Smooth muscle cell (in vitro differentiated cells): Measurements from ENCODE around the gene OTUB2. TPM values are rescaled to one million over a fixed set of nuclear protein-coding genes. Genes with fewer than 3 reads are reported as not detected.

ENCODE experiments used
- DNase-seq: peaks from one replicate; lab custom pipeline; 2025; ENCODE audit not compliant: unreplicated experiment; lab: John Stamatoyannopoulos, UW
- H2AFZ ChIP-seq: fragments of 200-600 bp; sonication (generic); 2 replicates; pipeline ENCODE4 v1.6.0; 2016; ENCODE audit warnings: antibody characterized with exemption, low read depth, mild to moderate bottlenecking
- H3F3A ChIP-seq: fragments of 200-600 bp; sonication (generic); 2 replicates; pipeline ENCODE4 v1.6.0; 2017; ENCODE audit warnings: antibody characterized with exemption, low read depth
- H3K27ac ChIP-seq: fragments of 200-600 bp; sonication (generic); 2 replicates; pipeline ENCODE4 v1.5.1; 2016; ENCODE audit warnings: low read depth, mild to moderate bottlenecking
- H3K27me3 ChIP-seq: fragments of 200-600 bp; sonication (generic); 2 replicates; pipeline ENCODE4 v1.6.1; 2016; ENCODE audit warnings: low read depth, mild to moderate bottlenecking
- H3K36me3 ChIP-seq: fragments of 200-600 bp; sonication (generic); 2 replicates; pipeline ENCODE4 v1.5.1; 2016; ENCODE audit warnings: low read depth
- H3K4me1 ChIP-seq: fragments of 200-600 bp; sonication (generic); 2 replicates; pipeline ENCODE4 v1.5.1; 2016; ENCODE audit warnings: low read depth
- H3K4me2 ChIP-seq: fragments of 200-600 bp; sonication (generic); 2 replicates; pipeline ENCODE4 v1.6.0; 2016; ENCODE audit warnings: mild to moderate bottlenecking
- H3K4me3 ChIP-seq: fragments of 200-600 bp; sonication (generic); 2 replicates; pipeline ENCODE4 v1.5.1; 2016; ENCODE audit warnings: mild to moderate bottlenecking
- H3K79me2 ChIP-seq: fragments of 200-600 bp; sonication (generic); 2 replicates; pipeline ENCODE4 v1.6.0; 2016; ENCODE audit warnings: low read depth, mild to moderate bottlenecking
- H3K9ac ChIP-seq: fragments of 200-600 bp; sonication (generic); 2 replicates; pipeline ENCODE4 v1.6.0; 2016; ENCODE audit warnings: low read depth
- H3K9me3 ChIP-seq: fragments of 200-600 bp; sonication (generic); replicated peaks from 2 replicates; pipeline ENCODE4 v1.5.1; 2016; ENCODE audit warnings: low read depth
- H4K20me1 ChIP-seq: fragments of 200-600 bp; sonication (generic); 2 replicates; pipeline ENCODE4 v1.6.0; 2016; ENCODE audit warnings: low read depth
- WGBS: methylation state at CpG from one replicate; pipeline ENCODE4 v1.1.7; 2016; ENCODE audit warnings: low lambda C conversion rate; 5-methylcytosine and 5-hydroxymethylcytosine counted together
- polyA plus RNA-seq: library from polyadenylated mRNA; unstranded; fragments of >200 nt; fragmentation: Nextera tagmentation; extraction: Ambion mirVana; gene quantifications from 2 replicates; pipeline ENCODE4 v1.2.1, GENCODE V29; 2016
- total RNA-seq: library from RNA; depleted of rRNA; stranded (reverse); fragments of >200 nt; gene quantifications from 2 replicates; pipeline ENCODE4 v1.2.3, GENCODE V29; 2014
- TF ChIP-seq, protein P1 (sequence below): fragments of 200-600 bp; sonication (generic); IDR thresholded peaks from 2 replicates; pipeline ENCODE4 v1.5.1; 2017; ENCODE audit warnings: borderline replicate concordance, mild to moderate bottlenecking, antibody characterized with exemption; ENCODE audit not compliant: insufficient read depth, poor library complexity, severe bottlenecking

The OTUB2 gene
- total and polyA plus RNA-seq, 2 experiments from 2014 or later: 4.0 to 5.1 TPM

DNA sequence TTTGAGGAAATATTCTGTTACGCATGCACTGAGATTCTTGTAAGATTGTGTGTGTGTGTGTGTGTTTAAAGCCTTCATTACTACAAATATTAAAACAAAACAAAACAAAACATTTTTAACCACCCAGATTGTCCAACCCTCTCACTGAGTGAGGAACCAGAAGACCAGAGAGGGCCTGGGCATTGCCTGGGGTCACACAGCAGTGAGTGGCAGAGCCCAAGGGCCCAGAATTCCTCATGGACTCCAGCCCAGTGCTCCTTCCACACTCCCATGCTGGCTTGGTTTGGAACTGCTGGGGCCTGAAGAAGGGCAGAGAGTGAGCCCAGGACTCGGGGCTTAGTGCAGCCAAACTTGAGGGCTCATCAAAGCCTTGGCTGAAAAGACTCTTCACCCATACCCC is 1.6 kb upstream of the OTUB2 start:
- Histone ChIP-seq H3K79me2 (no peaks in the 10 kb centered on the region), H3F3A (no peaks in the 10 kb centered on the region), H4K20me1 (no peaks in the 10 kb centered on the region), H3K4me1 (peaks cover 20% of the 10 kb centered on the region), H3K4me3 (no peak overlapping the region), H3K27ac (no peak overlapping the region), H3K27me3 (no peaks in the 10 kb centered on the region), H2AFZ (no peak overlapping the region), H3K9me3 (no peaks in the 10 kb centered on the region), H3K4me2 (no peak overlapping the region), H3K36me3 (no peaks in the 10 kb centered on the region), H3K9ac (no peak overlapping the region)
- no peak for DNase-seq
- WGBS: 100% methylated on average over 2 of the region's 2 CpGs
- TF ChIP-seq, protein P1, sequence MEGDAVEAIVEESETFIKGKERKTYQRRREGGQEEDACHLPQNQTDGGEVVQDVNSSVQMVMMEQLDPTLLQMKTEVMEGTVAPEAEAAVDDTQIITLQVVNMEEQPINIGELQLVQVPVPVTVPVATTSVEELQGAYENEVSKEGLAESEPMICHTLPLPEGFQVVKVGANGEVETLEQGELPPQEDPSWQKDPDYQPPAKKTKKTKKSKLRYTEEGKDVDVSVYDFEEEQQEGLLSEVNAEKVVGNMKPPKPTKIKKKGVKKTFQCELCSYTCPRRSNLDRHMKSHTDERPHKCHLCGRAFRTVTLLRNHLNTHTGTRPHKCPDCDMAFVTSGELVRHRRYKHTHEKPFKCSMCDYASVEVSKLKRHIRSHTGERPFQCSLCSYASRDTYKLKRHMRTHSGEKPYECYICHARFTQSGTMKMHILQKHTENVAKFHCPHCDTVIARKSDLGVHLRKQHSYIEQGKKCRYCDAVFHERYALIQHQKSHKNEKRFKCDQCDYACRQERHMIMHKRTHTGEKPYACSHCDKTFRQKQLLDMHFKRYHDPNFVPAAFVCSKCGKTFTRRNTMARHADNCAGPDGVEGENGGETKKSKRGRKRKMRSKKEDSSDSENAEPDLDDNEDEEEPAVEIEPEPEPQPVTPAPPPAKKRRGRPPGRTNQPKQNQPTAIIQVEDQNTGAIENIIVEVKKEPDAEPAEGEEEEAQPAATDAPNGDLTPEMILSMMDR: no peak

DNA sequence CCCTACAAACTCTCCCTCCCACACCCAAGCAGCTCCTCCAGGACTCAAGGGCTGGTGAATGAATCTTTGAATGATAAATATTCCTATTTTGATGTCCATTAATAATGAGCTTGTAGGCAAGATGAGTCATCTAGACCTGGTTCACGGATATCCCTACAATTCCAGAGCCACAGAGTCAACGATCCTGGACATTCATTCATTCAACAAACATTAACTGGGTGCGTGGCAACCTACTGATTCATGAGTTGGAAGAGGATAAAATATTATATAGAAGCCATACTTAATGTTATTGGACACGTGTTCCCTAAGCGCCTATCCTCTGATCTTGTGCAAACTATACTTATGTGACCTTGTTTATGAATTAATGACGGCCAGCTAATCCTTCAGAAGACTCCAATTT is 420 bp upstream of the OTUB2 start:
- H3K9ac ChIP-seq: no peak overlapping the region
- H4K20me1 ChIP-seq: no peaks in the 10 kb centered on the region
- H3K36me3 ChIP-seq: no peaks in the 10 kb centered on the region
- H3K27me3 ChIP-seq: no peaks in the 10 kb centered on the region
- no peak overlapping the region for H2AFZ ChIP-seq
- no peaks in the 10 kb centered on the region for H3F3A ChIP-seq
- no peaks in the 10 kb centered on the region for H3K9me3 ChIP-seq
- 55% methylated on average over 6 of the region's 6 CpGs for WGBS
- H3K4me1 ChIP-seq: peaks cover 20% of the 10 kb centered on the region
- no peaks in the 10 kb centered on the region for H3K79me2 ChIP-seq
- peak overlapping the region; percentile 85 for H3K4me2 ChIP-seq
- no peak overlapping the region for H3K27ac ChIP-seq
- DNase-seq: no peak
- TF ChIP-seq, protein P1: no peak
- H3K4me3 ChIP-seq: peak overlapping the region; percentile 59

DNA sequence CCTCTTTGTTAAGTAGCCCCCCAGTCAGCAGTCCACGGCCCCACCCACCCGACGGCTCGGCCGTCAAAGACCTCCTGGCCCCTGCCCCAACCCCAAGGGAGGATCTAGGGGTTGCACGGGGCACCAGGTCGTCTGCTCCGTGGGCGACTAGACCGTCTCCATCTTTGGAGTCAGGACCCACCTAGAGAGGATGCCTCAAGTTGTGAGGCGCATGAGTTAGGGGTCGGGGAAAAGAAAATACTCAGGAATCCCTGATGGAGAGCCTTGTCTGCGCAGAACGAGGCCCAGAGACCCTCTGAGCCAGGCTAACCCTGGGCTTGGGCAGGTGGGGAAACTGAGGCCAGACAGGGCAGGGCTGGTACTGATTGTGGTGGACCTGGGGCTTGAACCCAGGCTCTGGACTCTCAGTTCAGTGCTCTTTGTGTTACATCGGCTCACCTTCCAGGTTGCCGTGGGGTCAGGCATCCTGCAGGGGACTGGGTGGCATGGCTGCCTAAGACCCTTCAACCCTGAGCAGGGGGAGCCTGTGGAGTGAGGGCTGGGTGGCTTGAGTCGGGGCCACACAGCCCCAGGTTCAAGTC is 839 bp downstream of the OTUB2 start:
- peak overlapping the region; percentile 59 for H3K4me3 ChIP-seq
- no peaks in the 10 kb centered on the region for H3K27me3 ChIP-seq
- peak overlapping the region; percentile 82 for H3K4me2 ChIP-seq
- H3K9me3 ChIP-seq: no peaks in the 10 kb centered on the region
- no peaks in the 10 kb centered on the region for H4K20me1 ChIP-seq
- no peak overlapping the region for H3K9ac ChIP-seq
- no peak overlapping the region for H3K27ac ChIP-seq
- no peak for DNase-seq
- no peaks in the 10 kb centered on the region for H3K79me2 ChIP-seq
- TF ChIP-seq, protein P1: no peak
- 49% methylated on average over 16 of the region's 17 CpGs for WGBS
- peak overlapping the region; percentile 6 for H2AFZ ChIP-seq
- no peaks in the 10 kb centered on the region for H3F3A ChIP-seq
- H3K4me1 ChIP-seq: peaks cover 13% of the 10 kb centered on the region
- H3K36me3 ChIP-seq: no peaks in the 10 kb centered on the region
